ENCODE data around the gene BORCS8.

Gene BORCS8

GRCh38 chr19:19213426-19214158 is 21.6 kb upstream of the BORCS8 start:
- no peak for DNase-seq

- no peak for DNase-seq
These were observed 21.0 kb upstream of the BORCS8 start for GRCh38 chr19:19212916-19213315.

- no peak for DNase-seq
These were observed 19.8 kb upstream of the BORCS8 start, which contains the start of gene NCAN for GRCh38 chr19:19211499-19212420. Gene NCAN, plus strand, starts transcription at chr19:19211958. Its CDS starts 4,996 bp downstream, at chr19:19216954.

GRCh38 chr19:19209372-19209771 is 17.4 kb upstream of the BORCS8 start:
- no peak for DNase-seq

GRCh38 chr19:19207637-19208572 is 16.0 kb upstream of the BORCS8 start:
- no peak for DNase-seq

GRCh38 chr19:19206938-19207337 is 15.0 kb upstream of the BORCS8 start:
- DNase-seq, result no peak

- no peak for DNase-seq
These were observed 13.8 kb upstream of the BORCS8 start for GRCh38 chr19:19205416-19206410.

- no peak for DNase-seq
These were observed 12.2 kb upstream of the BORCS8 start for GRCh38 chr19:19204181-19204580.

GRCh38 chr19:19203012-19203856 is 11.3 kb upstream of the BORCS8 start, which contains the start of gene NR2C2AP:
Gene NR2C2AP, minus strand, starts transcription at chr19:19203414. Its CDS starts 354 bp downstream, at chr19:19203060.
- peak; percentile 92 for DNase-seq

- DNase-seq, result no peak
These were observed 10.7 kb upstream of the BORCS8 start for GRCh38 chr19:19202707-19203011.

- DNase-seq, result no peak
These were observed 10.0 kb upstream of the BORCS8 start for GRCh38 chr19:19201697-19202630.

- no peak for DNase-seq
These were observed 2.0 kb upstream of the BORCS8 start for GRCh38 chr19:19193926-19194325.

GRCh38 chr19:19192910-19193423 is 1.0 kb upstream of the BORCS8 start:
- no peak for DNase-seq

GRCh38 chr19:19191768-19192077 is 229 bp downstream of the BORCS8 start:
- DNase-seq, result no peak

- DNase-seq, result no peak
These were observed 5.2 kb downstream of the BORCS8 start for GRCh38 chr19:19186742-19187141.

GRCh38 chr19:19185853-19186740 is 5.9 kb downstream of the BORCS8 start:
- peak; percentile 85 for DNase-seq

- no peak for DNase-seq
These were observed 10.4 kb downstream of the BORCS8 start for GRCh38 chr19:19181488-19181998.

All from islet precursor cell (in vitro differentiated cells).